IPS DF 6.9 (cell line): ENCODE measurements around the gene PLXNA4.

Source experiments
- DNase-seq: peaks from one replicate; pipeline ENCODE4 v3.0.0-alpha.2; 2013; ENCODE audit warnings: low read depth, low spot score
- H3K27ac ChIP-seq: one replicate; pipeline ENCODE4 v1.5.1; 2013; ENCODE audit warnings: low read length, control low read depth
- H3K27me3 ChIP-seq: 2 replicates; pipeline ENCODE4 v1.6.1; 2013; ENCODE audit warnings: mild to moderate bottlenecking, low read length; ENCODE audit not compliant: control insufficient read depth, insufficient read depth
- H3K36me3 ChIP-seq: 2 replicates; pipeline ENCODE4 v1.6.1; 2013; ENCODE audit warnings: low read length; ENCODE audit not compliant: control insufficient read depth, insufficient read depth
- H3K4me1 ChIP-seq: 2 replicates; pipeline ENCODE4 v1.6.1; 2013; ENCODE audit warnings: low read length; ENCODE audit not compliant: control insufficient read depth, insufficient read depth
- H3K4me3 ChIP-seq: 2 replicates; pipeline ENCODE4 v1.5.1; 2013; ENCODE audit warnings: mild to moderate bottlenecking, low read length
- H3K9me3 ChIP-seq: 2 replicates; pipeline ENCODE4 v1.6.1; 2013; ENCODE audit warnings: low read length, inconsistent platforms; ENCODE audit not compliant: control insufficient read depth, insufficient read depth
- WGBS: extraction: QIAGEN DNeasy Blood & Tissue Kit; methylation state at CpG from one replicate; pipeline ENCODE4 v1.1.7; 2013; ENCODE audit warnings: mixed read lengths, missing lambda C conversion rate; ENCODE audit not compliant: insufficient read length, insufficient coverage; 5-methylcytosine and 5-hydroxymethylcytosine counted together

PLXNA4 gene

GRCh38 chr7:132420527-132420926, 155.7 kb downstream of the PLXNA4 start:
- Histone ChIP-seq H3K27ac (no peak overlapping the region), H3K36me3 (no peaks in the 10 kb centered on the region), H3K4me1 (peaks cover 3% of the 10 kb centered on the region; the same call in 1 of the 2 replicates), H3K9me3 (no peaks in the 10 kb centered on the region), H3K27me3 (no peaks in the 10 kb centered on the region), H3K4me3 (no peak overlapping the region)
- no peak for DNase-seq
- WGBS, result no CpG with 5 or more reads among the region's 2 CpGs

GRCh38 chr7:132419542-132419941, 156.7 kb downstream of the PLXNA4 start:
- Histone ChIP-seq H3K36me3 (no peaks in the 10 kb centered on the region), H3K27ac (no peak overlapping the region), H3K27me3 (no peaks in the 10 kb centered on the region), H3K4me3 (no peak overlapping the region), H3K4me1 (no peaks in the 10 kb centered on the region; the same call in 1 of the 2 replicates), H3K9me3 (no peaks in the 10 kb centered on the region)
- DNase-seq, result no peak
- no CpG with 5 or more reads among the region's 2 CpGs for WGBS

- no CpG with 5 or more reads among the region's 6 CpGs for WGBS
- H3K4me1 ChIP-seq, result no peaks in the 10 kb centered on the region
- no peak overlapping the region for H3K4me3 ChIP-seq
- no peak overlapping the region for H3K27ac ChIP-seq
- H3K9me3 ChIP-seq, result no peaks in the 10 kb centered on the region
- H3K36me3 ChIP-seq, result no peaks in the 10 kb centered on the region
- DNase-seq, result no peak
- H3K27me3 ChIP-seq, result no peaks in the 10 kb centered on the region
These were observed 157.4 kb downstream of the PLXNA4 start for GRCh38 chr7:132418840-132419239.

GRCh38 chr7:132417103-132417906, 159.0 kb downstream of the PLXNA4 start:
- H3K36me3 ChIP-seq, result no peaks in the 10 kb centered on the region
- no peak overlapping the region for H3K27ac ChIP-seq
- no peak overlapping the region for H3K4me3 ChIP-seq
- no peaks in the 10 kb centered on the region for H3K4me1 ChIP-seq
- no peak for DNase-seq
- H3K27me3 ChIP-seq, result no peaks in the 10 kb centered on the region
- no peaks in the 10 kb centered on the region for H3K9me3 ChIP-seq
- WGBS, result no CpG with 5 or more reads among the region's 9 CpGs

GRCh38 chr7:132416395-132416794, 159.9 kb downstream of the PLXNA4 start:
- H3K4me1 ChIP-seq, result no peaks in the 10 kb centered on the region
- no CpG with 5 or more reads among the region's 2 CpGs for WGBS
- no peaks in the 10 kb centered on the region for H3K36me3 ChIP-seq
- H3K27me3 ChIP-seq, result no peaks in the 10 kb centered on the region
- no peak overlapping the region for H3K4me3 ChIP-seq
- H3K9me3 ChIP-seq, result no peaks in the 10 kb centered on the region
- DNase-seq, result no peak
- H3K27ac ChIP-seq, result no peak overlapping the region

GRCh38 chr7:132415259-132415658, 161.0 kb downstream of the PLXNA4 start:
- Histone ChIP-seq H3K27me3 (no peaks in the 10 kb centered on the region), H3K4me3 (no peak overlapping the region), H3K4me1 (no peaks in the 10 kb centered on the region), H3K9me3 (no peaks in the 10 kb centered on the region), H3K27ac (no peak overlapping the region), H3K36me3 (no peaks in the 10 kb centered on the region)
- no peak for DNase-seq
- no CpG with 5 or more reads among the region's 4 CpGs for WGBS

- Histone ChIP-seq H3K27me3 (no peaks in the 10 kb centered on the region), H3K9me3 (no peaks in the 10 kb centered on the region), H3K4me3 (no peak overlapping the region), H3K4me1 (peaks cover 1% of the 10 kb centered on the region), H3K36me3 (no peaks in the 10 kb centered on the region), H3K27ac (no peak overlapping the region)
- WGBS, result no CpG with 5 or more reads among the region's 6 CpGs
- DNase-seq, result no peak
These were observed 161.4 kb downstream of the PLXNA4 start for GRCh38 chr7:132414857-132415256.

GRCh38 chr7:132412435-132412834, 163.8 kb downstream of the PLXNA4 start:
- no peak overlapping the region for H3K4me3 ChIP-seq
- no CpG with 5 or more reads among the region's 5 CpGs for WGBS
- no peaks in the 10 kb centered on the region for H3K27me3 ChIP-seq
- H3K36me3 ChIP-seq, result no peaks in the 10 kb centered on the region
- peaks cover 1% of the 10 kb centered on the region for H3K4me1 ChIP-seq
- DNase-seq, result no peak
- no peaks in the 10 kb centered on the region for H3K9me3 ChIP-seq
- H3K27ac ChIP-seq, result no peak overlapping the region

GRCh38 chr7:132410861-132411541, 165.3 kb downstream of the PLXNA4 start:
- Histone ChIP-seq H3K4me1 (peaks cover 1% of the 10 kb centered on the region), H3K27me3 (no peaks in the 10 kb centered on the region), H3K36me3 (no peaks in the 10 kb centered on the region), H3K27ac (no peak overlapping the region), H3K4me3 (no peak overlapping the region), H3K9me3 (no peaks in the 10 kb centered on the region)
- no peak for DNase-seq
- no CpG with 5 or more reads among the region's 11 CpGs for WGBS

- DNase-seq, result no peak
- Histone ChIP-seq H3K9me3 (no peaks in the 10 kb centered on the region), H3K4me3 (no peak overlapping the region), H3K27ac (no peak overlapping the region), H3K27me3 (no peaks in the 10 kb centered on the region), H3K36me3 (no peaks in the 10 kb centered on the region), H3K4me1 (peaks cover 1% of the 10 kb centered on the region)
- no CpG with 5 or more reads among the region's 7 CpGs for WGBS
These were observed 165.9 kb downstream of the PLXNA4 start for GRCh38 chr7:132410385-132410784.
